Ishikawa (cell line): ENCODE results near the gene MRTFB.

Experiments used
- CEBPB ChIP-seq: IDR thresholded peaks from 2 replicates; pipeline ENCODE4 v1.6.1; 2012
- CREB1 ChIP-seq: IDR thresholded peaks from 2 replicates; pipeline ENCODE4 v1.6.1; 2012; ENCODE audit warnings: low read depth
- EGR1 ChIP-seq: IDR thresholded peaks from 2 replicates; pipeline ENCODE4 v1.6.1; 2012
- EP300 ChIP-seq: IDR thresholded peaks from 2 replicates; pipeline ENCODE4 v1.6.1; 2012; ENCODE audit warnings: borderline replicate concordance
- FOXM1 ChIP-seq: IDR thresholded peaks from 2 replicates; pipeline ENCODE4 v1.6.1; 2012; ENCODE audit warnings: low read depth, borderline replicate concordance
- MAX ChIP-seq: IDR thresholded peaks from 2 replicates; pipeline ENCODE4 v1.6.1; 2012
- NFIC ChIP-seq: IDR thresholded peaks from 2 replicates; pipeline ENCODE4 v1.6.1; 2012
- RAD21 ChIP-seq: IDR thresholded peaks from 2 replicates; pipeline ENCODE4 v1.6.1; 2012; ENCODE audit warnings: low read depth
- REST ChIP-seq: IDR thresholded peaks from 2 replicates; pipeline ENCODE4 v1.6.1; 2012; ENCODE audit warnings: low read depth, mild to moderate bottlenecking
- TAF1 ChIP-seq: IDR thresholded peaks from 2 replicates; pipeline ENCODE4 v1.6.1; 2012; ENCODE audit warnings: low read depth, mild to moderate bottlenecking
- TCF12 ChIP-seq: IDR thresholded peaks from 2 replicates; pipeline ENCODE4 v1.6.1; 2012; ENCODE audit warnings: low read depth
- TEAD4 ChIP-seq: IDR thresholded peaks from 2 replicates; pipeline ENCODE4 v1.6.1; 2012
- USF1 ChIP-seq: IDR thresholded peaks from 2 replicates; pipeline ENCODE4 v1.6.1; 2012
- YY1 ChIP-seq: IDR thresholded peaks from 2 replicates; pipeline ENCODE4 v1.6.1; 2012; ENCODE audit warnings: low read depth
- ZBTB7A ChIP-seq: IDR thresholded peaks from 2 replicates; pipeline ENCODE4 v1.6.1; 2012; ENCODE audit warnings: low read depth

MRTFB gene

GRCh38 chr16:14070877-14071575 lies at the start of gene MRTFB:
Gene MRTFB, plus strand, starts transcription at chr16:14071319. Its CDS starts 69,288 bp downstream, at chr16:14140607.
- peak; percentile 91 for TF ChIP-seq MAX
- TF ChIP-seq CREB1, result no peak
- TF ChIP-seq USF1, result 0 out of 2 replicates have a peak, but pooled peaks have one; percentile 1
- TF ChIP-seq EGR1, result peak; percentile 84
- no peak for TF ChIP-seq FOXM1
- TF ChIP-seq YY1, result peak; percentile 65
- no peak for TF ChIP-seq TEAD4
- TF ChIP-seq TCF12, result peak; percentile 59; the same call in 1 of the 2 replicates
- TF ChIP-seq TAF1, result peak; percentile 82
- no peak for TF ChIP-seq CEBPB
- TF ChIP-seq ZBTB7A, result peak; percentile 27
- no peak for TF ChIP-seq RAD21
- TF ChIP-seq NFIC, result no peak
- TF ChIP-seq EP300, result no peak; the same call in 1 of the 2 replicates
- no peak for TF ChIP-seq REST

GRCh38 chr16:14024283-14024682 lies 46.8 kb upstream of the MRTFB start:
- TF ChIP-seq NFIC, result no peak
- TF ChIP-seq RAD21, result peak; percentile 37

- TF ChIP-seq ZBTB7A, result no peak
- TF ChIP-seq FOXM1, result no peak
- TF ChIP-seq CEBPB, result no peak
- no peak for TF ChIP-seq RAD21
- no peak for TF ChIP-seq EGR1
- TF ChIP-seq REST, result no peak
- TF ChIP-seq EP300, result no peak
- no peak for TF ChIP-seq USF1
- TF ChIP-seq NFIC, result no peak
- TF ChIP-seq TCF12, result no peak
- TF ChIP-seq TAF1, result no peak
- no peak for TF ChIP-seq CREB1
- no peak for TF ChIP-seq TEAD4
- TF ChIP-seq YY1, result no peak
- no peak for TF ChIP-seq MAX
Observed at GRCh38 chr16:14026572-14027285, 44.4 kb upstream of the MRTFB start.

- TF ChIP-seq ZBTB7A (no peak), MAX (no peak), USF1 (no peak), NFIC (no peak), TCF12 (no peak), CREB1 (no peak), REST (no peak), EP300 (no peak), FOXM1 (no peak), RAD21 (no peak), TAF1 (no peak), YY1 (no peak), EGR1 (no peak), CEBPB (no peak), TEAD4 (no peak)
Observed at GRCh38 chr16:14028202-14028601, 42.9 kb upstream of the MRTFB start.
